ENCODE data around the gene DDX17. TPM values are rescaled to one million over a fixed set of nuclear protein-coding genes. Genes with fewer than 3 reads are reported as not detected.

DDX17 gene
- 100 to 1,000 TPM; 452 to 527 TPM for total RNA-seq

- Mint-ChIP-seq H3K4me1 (peaks cover 48% of the 10 kb centered on the region), H3K4me3 (peak within 1 kb of the TSS; percentile 99), H3K36me3 (peaks cover 46% of the 10 kb centered on the region), H3K27ac (peak within 1 kb of the TSS; percentile 100), H3K9me3 (ENCODE audit: low read depth) (no peaks in the 10 kb centered on the region), H3K27me3 (no peaks in the 10 kb centered on the region)
- DNase-seq (peak; percentile 97), ATAC-seq (peak; percentile 88)
- CTCF ChIA-PET: interaction anchor here (1.5 kb wide), 1 partner anchor 454 kb away, joined by 3 read pairs; no protein-coding TSS in a partner anchor
Observed at GRCh38 chr22:38506118-38506962, at the start of gene DDX17. DDX17 (minus strand) TSS chr22:38506311.

- H3K36me3 Mint-ChIP-seq: peaks cover 11% of the 10 kb centered on the region
- no peak overlapping the region for H3K4me3 Mint-ChIP-seq
- no peaks in the 10 kb centered on the region for H3K4me1 Mint-ChIP-seq
- DNase-seq (no peak), ATAC-seq (no peak)
- CTCF ChIA-PET: interaction anchor here (0.7 to 0.9 kb wide), 2 partner anchors 14 to 358 kb away, joined by 3 to 4 read pairs; no protein-coding TSS in a partner anchor
- no peaks in the 10 kb centered on the region for H3K9me3 Mint-ChIP-seq (ENCODE audit: low read depth)
- no peak overlapping the region for H3K27ac Mint-ChIP-seq
- H3K27me3 Mint-ChIP-seq: no peaks in the 10 kb centered on the region
Observed at GRCh38 chr22:38554281-38554680, 48.2 kb upstream of the DDX17 start.

- no peak for DNase-seq
- no peaks in the 10 kb centered on the region for H3K27me3 Mint-ChIP-seq
- no peak for ATAC-seq
- no peak overlapping the region for H3K27ac Mint-ChIP-seq
- H3K4me1 Mint-ChIP-seq: no peaks in the 10 kb centered on the region
- CTCF ChIA-PET: no interaction called here
- no peak overlapping the region for H3K4me3 Mint-ChIP-seq
- H3K36me3 Mint-ChIP-seq: peaks cover 23% of the 10 kb centered on the region
- peaks cover 2% of the 10 kb centered on the region for H3K9me3 Mint-ChIP-seq (ENCODE audit: low read depth)
Observed at GRCh38 chr22:38549101-38549894, 43.2 kb upstream of the DDX17 start.

- no peaks in the 10 kb centered on the region for H3K4me1 Mint-ChIP-seq
- peaks cover 35% of the 10 kb centered on the region for H3K36me3 Mint-ChIP-seq
- H3K27me3 Mint-ChIP-seq: no peaks in the 10 kb centered on the region
- DNase-seq (no peak), ATAC-seq (no peak)
- CTCF ChIA-PET: no interaction called here
- H3K27ac Mint-ChIP-seq: no peak overlapping the region
- peaks cover 10% of the 10 kb centered on the region for H3K9me3 Mint-ChIP-seq (ENCODE audit: low read depth)
- no peak overlapping the region for H3K4me3 Mint-ChIP-seq
Observed at GRCh38 chr22:38540701-38541100, 34.6 kb upstream of the DDX17 start.

GRCh38 chr22:38531251-38531938 is 25.3 kb upstream of the DDX17 start:
- CTCF ChIA-PET: interaction anchor here (0.8 to 1.2 kb wide), 3 partner anchors 32 to 41 kb away, joined by 3 to 4 read pairs (median 4); no protein-coding TSS in a partner anchor
- Mint-ChIP-seq H3K4me1 (peaks cover 7% of the 10 kb centered on the region), H3K27ac (peak overlapping the region; percentile 89), H3K9me3 (ENCODE audit: low read depth) (no peaks in the 10 kb centered on the region), H3K4me3 (peak overlapping the region; percentile 25), H3K27me3 (no peaks in the 10 kb centered on the region), H3K36me3 (peaks cover 18% of the 10 kb centered on the region)
- DNase-seq: no peak
- peak; percentile 53 for ATAC-seq

- no peak overlapping the region for H3K27ac Mint-ChIP-seq
- DNase-seq (no peak), ATAC-seq (no peak)
- no peaks in the 10 kb centered on the region for H3K4me1 Mint-ChIP-seq
- no peaks in the 10 kb centered on the region for H3K9me3 Mint-ChIP-seq (ENCODE audit: low read depth)
- no peaks in the 10 kb centered on the region for H3K27me3 Mint-ChIP-seq
- CTCF ChIA-PET: interaction anchor here (0.6 kb wide), 1 partner anchor 111 kb away, joined by 3 read pairs; no protein-coding TSS in a partner anchor
- peaks cover 4% of the 10 kb centered on the region for H3K36me3 Mint-ChIP-seq
- H3K4me3 Mint-ChIP-seq: no peak overlapping the region
Observed at GRCh38 chr22:38524429-38524828, 18.3 kb upstream of the DDX17 start.

GRCh38 chr22:38523479-38523878 is 17.4 kb upstream of the DDX17 start:
- Mint-ChIP-seq H3K36me3 (peaks cover 1% of the 10 kb centered on the region), H3K4me3 (no peak overlapping the region), H3K27me3 (no peaks in the 10 kb centered on the region), H3K27ac (no peak overlapping the region), H3K9me3 (ENCODE audit: low read depth) (no peaks in the 10 kb centered on the region), H3K4me1 (no peaks in the 10 kb centered on the region)
- CTCF ChIA-PET: interaction anchor here (1.0 kb wide), 1 partner anchor 8 kb away, joined by 4 read pairs; no protein-coding TSS in a partner anchor
- DNase-seq (no peak), ATAC-seq (no peak)

GRCh38 chr22:38523029-38523428 is 16.9 kb upstream of the DDX17 start:
- Mint-ChIP-seq H3K4me1 (no peaks in the 10 kb centered on the region), H3K4me3 (no peak overlapping the region), H3K27ac (no peak overlapping the region), H3K36me3 (peaks cover 1% of the 10 kb centered on the region), H3K9me3 (ENCODE audit: low read depth) (no peaks in the 10 kb centered on the region), H3K27me3 (no peaks in the 10 kb centered on the region)
- no peak for ATAC-seq
- CTCF ChIA-PET: interaction anchor here (1.0 kb wide), 1 partner anchor 8 kb away, joined by 4 read pairs; no protein-coding TSS in a partner anchor
- DNase-seq: no peak

- H3K9me3 Mint-ChIP-seq (ENCODE audit: low read depth): no peaks in the 10 kb centered on the region
- peaks cover 1% of the 10 kb centered on the region for H3K36me3 Mint-ChIP-seq
- no peaks in the 10 kb centered on the region for H3K27me3 Mint-ChIP-seq
- ATAC-seq (no peak), DNase-seq (no peak)
- no peaks in the 10 kb centered on the region for H3K4me1 Mint-ChIP-seq
- CTCF ChIA-PET: no interaction called here
- H3K27ac Mint-ChIP-seq: no peak overlapping the region
- H3K4me3 Mint-ChIP-seq: no peak overlapping the region
Observed at GRCh38 chr22:38519453-38520250, 13.5 kb upstream of the DDX17 start.

- no peak overlapping the region for H3K4me3 Mint-ChIP-seq
- H3K27ac Mint-ChIP-seq: no peak overlapping the region
- no peaks in the 10 kb centered on the region for H3K9me3 Mint-ChIP-seq (ENCODE audit: low read depth)
- no peak for ATAC-seq
- H3K36me3 Mint-ChIP-seq: no peaks in the 10 kb centered on the region
- CTCF ChIA-PET: interaction anchor here (0.6 kb wide), 1 partner anchor 404 kb away, joined by 3 read pairs; no protein-coding TSS in a partner anchor
- no peaks in the 10 kb centered on the region for H3K4me1 Mint-ChIP-seq
- H3K27me3 Mint-ChIP-seq: no peaks in the 10 kb centered on the region
- DNase-seq: no peak
Observed at GRCh38 chr22:38518620-38519019, 12.5 kb upstream of the DDX17 start.

- CTCF ChIA-PET: interaction anchor here (1.3 kb wide), 1 partner anchor 59 kb away, joined by 5 read pairs; no protein-coding TSS in a partner anchor
- H3K27ac Mint-ChIP-seq: no peak overlapping the region
Observed at GRCh38 chr22:38513063-38513462, 7.0 kb upstream of the DDX17 start.

GRCh38 chr22:38510416-38510970 is 4.4 kb upstream of the DDX17 start:
- H3K36me3 Mint-ChIP-seq: peaks cover 9% of the 10 kb centered on the region

More at GRCh38 chr22:38513063-38513462, 7.0 kb upstream of the DDX17 start:
- DNase-seq: peak; percentile 63
- H3K4me1 Mint-ChIP-seq: peaks cover 7% of the 10 kb centered on the region
- no peaks in the 10 kb centered on the region for H3K9me3 Mint-ChIP-seq (ENCODE audit: low read depth)
- H3K36me3 Mint-ChIP-seq: peaks cover 6% of the 10 kb centered on the region
- H3K27me3 Mint-ChIP-seq: no peaks in the 10 kb centered on the region
- H3K4me3 Mint-ChIP-seq: no peak overlapping the region
- peak; percentile 96 for ATAC-seq

More at GRCh38 chr22:38510416-38510970, 4.4 kb upstream of the DDX17 start:
- DNase-seq: no peak
- no peak for ATAC-seq
- H3K27ac Mint-ChIP-seq: no peak overlapping the region
- no peaks in the 10 kb centered on the region for H3K27me3 Mint-ChIP-seq
- no peak overlapping the region for H3K4me3 Mint-ChIP-seq
- H3K4me1 Mint-ChIP-seq: peaks cover 20% of the 10 kb centered on the region
- CTCF ChIA-PET: interaction anchor here (0.6 to 1.6 kb wide), 2 partner anchors 11 to 71 kb away, joined by 3 to 4 read pairs; no protein-coding TSS in a partner anchor
- no peaks in the 10 kb centered on the region for H3K9me3 Mint-ChIP-seq (ENCODE audit: low read depth)

Data from activated CD8-positive, alpha-beta memory T cell treated with anti-CD3 and anti-CD28 coated beads, Interleukin-2, amount 10 ng/mL, durations not matched to agents 7 days and 5 days (primary cell).